Neural cell (in vitro differentiated cells): ENCODE measurements around the gene SNAP25.

Source experiments
- EZH2 ChIP-seq: fragments of 200-600, 300-800 bp; shearing (Covaris generic), sonication (generic); IDR thresholded peaks from 2 replicates; pipeline ENCODE4 v1.6.1; 2014; ENCODE audit warnings: antibody characterized with exemption, low read length, borderline replicate concordance, mild to moderate bottlenecking; ENCODE audit not compliant: insufficient read depth, poor library complexity, severe bottlenecking
- SMC3 ChIP-seq: fragments of 450-650 bp; conservative IDR thresholded peaks from 2 replicates; pipeline ENCODE4 v1.6.1; 2014; ENCODE audit warnings: antibody characterized with exemption, mild to moderate bottlenecking, moderate library complexity; ENCODE audit not compliant: poor library complexity
- TF ChIP-seq, protein P1 (sequence below): fragments of 450-650 bp; IDR thresholded peaks from 2 replicates; pipeline ENCODE4 v1.5.1; 2014; ENCODE audit warnings: antibody characterized with exemption, mild to moderate bottlenecking, moderate library complexity; ENCODE audit not compliant: poor library complexity, severe bottlenecking

DNA sequence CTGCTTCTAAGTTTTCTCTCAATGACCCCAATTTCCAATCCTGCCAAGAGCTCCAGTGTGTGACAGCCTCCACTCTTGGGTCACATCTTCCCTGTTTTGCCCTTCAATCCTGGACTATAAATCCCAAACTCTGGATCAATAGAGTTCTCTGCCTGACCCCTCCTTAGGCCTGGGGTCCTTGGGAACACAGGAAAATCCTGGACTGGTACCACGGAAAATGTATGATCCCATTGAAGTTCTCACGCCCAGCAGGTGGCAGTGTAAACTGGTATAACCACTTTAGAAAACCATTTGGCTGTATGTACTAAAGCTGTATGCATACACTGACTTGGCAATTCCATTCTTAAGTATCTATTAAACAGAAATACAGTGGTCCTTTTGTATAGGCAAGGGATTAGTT, 98.0 kb downstream of the SNAP25 start:
- TF ChIP-seq, protein P1, sequence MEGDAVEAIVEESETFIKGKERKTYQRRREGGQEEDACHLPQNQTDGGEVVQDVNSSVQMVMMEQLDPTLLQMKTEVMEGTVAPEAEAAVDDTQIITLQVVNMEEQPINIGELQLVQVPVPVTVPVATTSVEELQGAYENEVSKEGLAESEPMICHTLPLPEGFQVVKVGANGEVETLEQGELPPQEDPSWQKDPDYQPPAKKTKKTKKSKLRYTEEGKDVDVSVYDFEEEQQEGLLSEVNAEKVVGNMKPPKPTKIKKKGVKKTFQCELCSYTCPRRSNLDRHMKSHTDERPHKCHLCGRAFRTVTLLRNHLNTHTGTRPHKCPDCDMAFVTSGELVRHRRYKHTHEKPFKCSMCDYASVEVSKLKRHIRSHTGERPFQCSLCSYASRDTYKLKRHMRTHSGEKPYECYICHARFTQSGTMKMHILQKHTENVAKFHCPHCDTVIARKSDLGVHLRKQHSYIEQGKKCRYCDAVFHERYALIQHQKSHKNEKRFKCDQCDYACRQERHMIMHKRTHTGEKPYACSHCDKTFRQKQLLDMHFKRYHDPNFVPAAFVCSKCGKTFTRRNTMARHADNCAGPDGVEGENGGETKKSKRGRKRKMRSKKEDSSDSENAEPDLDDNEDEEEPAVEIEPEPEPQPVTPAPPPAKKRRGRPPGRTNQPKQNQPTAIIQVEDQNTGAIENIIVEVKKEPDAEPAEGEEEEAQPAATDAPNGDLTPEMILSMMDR, result no peak
- TF ChIP-seq EZH2 (no peak), SMC3 (no peak)
